Hepatocyte (in vitro differentiated cells): Measurements from ENCODE around the gene POLR3C. TPM values are rescaled to one million over a fixed set of nuclear protein-coding genes. Genes with fewer than 3 reads are reported as not detected.
"Not testable (repeated sequence)": the region's sequence is repeated elsewhere in the genome, so short reads cannot be mapped to it uniquely, and the experiment has no call there.

Source experiments
- DNase-seq: peaks from one replicate; pipeline ENCODE4 v3.0.0-alpha.2; 2016; ENCODE audit warnings: low spot score
- H2AFZ ChIP-seq: fragments of 200-600 bp; sonication (generic); 2 replicates; pipeline ENCODE4 v1.6.0; 2016; ENCODE audit warnings: antibody characterized with exemption, mild to moderate bottlenecking
- H3K27ac ChIP-seq: fragments of 200-600 bp; sonication (generic); 2 replicates; pipeline ENCODE4 v1.5.1; 2016; ENCODE audit warnings: mild to moderate bottlenecking
- H3K27me3 ChIP-seq: fragments of 200-600 bp; sonication (generic); 2 replicates; pipeline ENCODE4 v1.6.1; 2016
- H3K36me3 ChIP-seq: fragments of 200-600 bp; sonication (generic); replicated peaks from 2 replicates; pipeline ENCODE4 v1.5.1; 2016; ENCODE audit warnings: low read depth; ENCODE audit not compliant: insufficient read depth
- H3K4me1 ChIP-seq: fragments of 200-600 bp; sonication (generic); 2 replicates; pipeline ENCODE4 v1.5.1; 2016; ENCODE audit warnings: mild to moderate bottlenecking, moderate library complexity; ENCODE audit not compliant: insufficient read depth
- H3K4me2 ChIP-seq: fragments of 200-600 bp; sonication (generic); 2 replicates; pipeline ENCODE4 v1.6.0; 2016
- H3K4me3 ChIP-seq: fragments of 200-600 bp; sonication (generic); 2 replicates; pipeline ENCODE4 v1.5.1; 2016; ENCODE audit warnings: mild to moderate bottlenecking
- H3K79me2 ChIP-seq: fragments of 200-600 bp; sonication (generic); 2 replicates; pipeline ENCODE4 v1.6.0; 2017; ENCODE audit warnings: mild to moderate bottlenecking
- H3K9me2 ChIP-seq: fragments of 200-600 bp; sonication (generic); replicated peaks from 2 replicates; pipeline ENCODE4 v1.6.0; 2017; ENCODE audit warnings: mild to moderate bottlenecking; ENCODE audit not compliant: insufficient read depth
- H3K9me3 ChIP-seq: fragments of 200-600 bp; sonication (generic); 2 replicates; pipeline ENCODE4 v1.5.1; 2016; ENCODE audit warnings: low read depth, mild to moderate bottlenecking
- H4K20me1 ChIP-seq: fragments of 200-600 bp; sonication (generic); 2 replicates; pipeline ENCODE4 v1.6.0; 2016; ENCODE audit warnings: mild to moderate bottlenecking; ENCODE audit not compliant: insufficient read depth, poor library complexity, severe bottlenecking
- CTCF ChIP-seq: fragments of 200-600 bp; sonication (generic); IDR thresholded peaks from 2 replicates; pipeline ENCODE4 v1.5.1; 2016; ENCODE audit warnings: antibody characterized with exemption, mild to moderate bottlenecking; ENCODE audit not compliant: poor library complexity
- EZH2 ChIP-seq: fragments of 200-600 bp; sonication (generic); IDR thresholded peaks from 2 replicates; pipeline ENCODE4 v1.6.1; 2016; ENCODE audit warnings: antibody characterized with exemption, mild to moderate bottlenecking, borderline replicate concordance
- EZH2phosphoT487 ChIP-seq: fragments of 200-600 bp; sonication (generic); IDR thresholded peaks from one replicate; pipeline ENCODE4 v1.6.1; 2018; ENCODE audit warnings: antibody characterized with exemption, mild to moderate bottlenecking, low read depth, moderate library complexity; ENCODE audit not compliant: unreplicated experiment, severe bottlenecking
- WGBS: methylation state at CpG from one replicate; pipeline ENCODE4 v1.1.6; 2016; ENCODE audit warnings: low lambda C conversion rate; ENCODE audit errors: missing lambda C conversion rate; 5-methylcytosine and 5-hydroxymethylcytosine counted together
- polyA plus RNA-seq: library from polyadenylated mRNA; unstranded; fragments of >200 nt; fragmentation: Nextera tagmentation; extraction: Ambion mirVana; gene quantifications from 2 replicates; pipeline ENCODE4 v1.2.1, GENCODE V29; 2016
- total RNA-seq: library from RNA; depleted of rRNA; stranded (reverse); fragments of >200 nt; gene quantifications from 2 replicates; pipeline ENCODE4 v1.2.3, GENCODE V29; 2014

Gene POLR3C
- total and polyA plus RNA-seq, 2 experiments from 2014 or later, result 19.6 to 20.9 TPM

GRCh38 chr1:145788580-145788979 lies 35.4 kb upstream of the POLR3C start:
- Histone ChIP-seq H3K4me2 (no peak overlapping the region), H3K27me3 (no peaks in the 10 kb centered on the region), H3K9me3 (no peaks in the 10 kb centered on the region), H3K27ac (no peak overlapping the region), H4K20me1 (no peaks in the 10 kb centered on the region), H3K4me3 (no peak overlapping the region), H3K79me2 (peaks cover 47% of the 10 kb centered on the region), H3K36me3 (no peaks in the 10 kb centered on the region), H3K9me2 (no peaks in the 10 kb centered on the region), H3K4me1 (peaks cover 6% of the 10 kb centered on the region), H2AFZ (no peak overlapping the region)
- no peak for DNase-seq
- WGBS, result 98% methylated on average over 3 of the region's 3 CpGs
- TF ChIP-seq CTCF (no peak), EZH2 (no peak), EZH2phosphoT487 (no peak)

- not testable (repeated sequence) for H4K20me1 ChIP-seq, H3K4me2 ChIP-seq, H3K36me3 ChIP-seq, H3K4me3 ChIP-seq, H3K27me3 ChIP-seq, H3K9me3 ChIP-seq, H3K9me2 ChIP-seq, H3K4me1 ChIP-seq, H2AFZ ChIP-seq, DNase-seq, H3K27ac ChIP-seq
- H3K79me2 ChIP-seq, result peaks cover 70% of the 10 kb centered on the region
- 87% methylated on average over 2 of the region's 2 CpGs for WGBS
These were observed 32.1 kb upstream of the POLR3C start for GRCh38 chr1:145791860-145792259.

- Histone ChIP-seq H3K9me2 (no peaks in the 10 kb centered on the region), H3K4me2 (no peak overlapping the region), H2AFZ (no peak overlapping the region), H3K27me3 (no peaks in the 10 kb centered on the region), H3K4me3 (no peak overlapping the region), H3K9me3 (peaks cover 10% of the 10 kb centered on the region), H4K20me1 (peaks cover 3% of the 10 kb centered on the region), H3K4me1 (no peaks in the 10 kb centered on the region), H3K79me2 (peaks cover 76% of the 10 kb centered on the region), H3K36me3 (no peaks in the 10 kb centered on the region), H3K27ac (no peak overlapping the region)
- TF ChIP-seq EZH2phosphoT487, result no peak
- no peak for TF ChIP-seq CTCF
- no peak for TF ChIP-seq EZH2
- no peak for DNase-seq
- WGBS, result 96% methylated on average over 1 of the region's 1 CpG
These were observed 31.5 kb upstream of the POLR3C start for GRCh38 chr1:145792484-145792883.

GRCh38 chr1:145795257-145795881 lies 28.6 kb upstream of the POLR3C start:
- no peaks in the 10 kb centered on the region for H3K9me2 ChIP-seq
- WGBS, result 97% methylated on average over 10 of the region's 10 CpGs

More at GRCh38 chr1:145795257-145795881, 28.6 kb upstream of the POLR3C start:
- Histone ChIP-seq H3K4me2 (no peak overlapping the region), H3K9me3 (peaks cover 12% of the 10 kb centered on the region), H3K4me1 (no peaks in the 10 kb centered on the region), H3K4me3 (no peak overlapping the region), H3K79me2 (peaks cover 85% of the 10 kb centered on the region), H3K27ac (no peak overlapping the region), H3K27me3 (no peaks in the 10 kb centered on the region), H2AFZ (no peak overlapping the region), H3K36me3 (no peaks in the 10 kb centered on the region), H4K20me1 (peaks cover 3% of the 10 kb centered on the region)
- no peak for DNase-seq
- TF ChIP-seq CTCF (no peak), EZH2 (no peak), EZH2phosphoT487 (no peak)
